ENCODE measurements around the gene SRM. TPM values are rescaled to one million over a fixed set of nuclear protein-coding genes. Genes with fewer than 3 reads are reported as not detected.
"Not testable (repeated sequence)": the region's sequence is repeated elsewhere in the genome, so short reads cannot be mapped to it uniquely, and the experiment has no call there.

Gene SRM
- total and polyA plus RNA-seq, 4 donors, result 48.9 to 88.7 (median 69.4) TPM

- no peaks in the 10 kb centered on the region for H3K27me3 ChIP-seq (ENCODE audit: control insufficient read depth in 1 of 2, insufficient read depth in 2 of 2, low read length in 1 of 2)
- peaks cover 3 to 13% of the 10 kb centered on the region in 2 donors for H3K36me3 ChIP-seq (ENCODE audit: control insufficient read depth in 1 of 2, insufficient read depth in 2 of 2, low read length in 1 of 2)
- H3K27ac ChIP-seq (ENCODE audit: low read depth in 1 of 2, low read length in 2 of 2), result no peak overlapping the region
- H3K4me1 ChIP-seq (ENCODE audit: control insufficient read depth in 1 of 2, insufficient read depth in 2 of 2, low read length in 2 of 2), result no peaks in the 10 kb centered on the region
- 77 to 86% methylated on average over 11 of the region's 11 CpGs for WGBS, 2 donors
- ATAC-seq (ENCODE audit: low FRiP score) (no peak), DNase-seq (peak in 1 of 2 donors; percentile 73)
- no peak overlapping the region for H3K4me3 ChIP-seq (ENCODE audit: low read length in 2 of 2)
- intact Hi-C loops (cut with DNase I), result no loop called here
- H3K9me3 ChIP-seq (ENCODE audit: control insufficient read depth, low read length), result no peaks in the 10 kb centered on the region
Measured at GRCh38 chr1:11070876-11071275, 11.1 kb upstream of the SRM start.

GRCh38 chr1:11068600-11069473 lies 9.0 kb upstream of the SRM start:
- 91 to 94% methylated on average over 17 of the region's 17 CpGs for WGBS, 2 donors

GRCh38 chr1:11067716-11068599 lies 8.1 kb upstream of the SRM start:
- Histone ChIP-seq H3K36me3 (ENCODE audit: control insufficient read depth in 1 of 2, insufficient read depth in 2 of 2, low read length in 1 of 2) (peaks cover 0 to 15% of the 10 kb centered on the region in 2 donors), H3K9me3 (ENCODE audit: control insufficient read depth, low read length) (no peaks in the 10 kb centered on the region), H3K27me3 (ENCODE audit: control insufficient read depth in 1 of 2, insufficient read depth in 2 of 2, low read length in 1 of 2) (no peaks in the 10 kb centered on the region), H3K4me1 (ENCODE audit: control insufficient read depth in 1 of 2, insufficient read depth in 2 of 2, low read length in 2 of 2) (no peaks in the 10 kb centered on the region), H3K4me3 (ENCODE audit: low read length in 2 of 2) (no peak overlapping the region), H3K27ac (ENCODE audit: low read depth in 1 of 2, low read length in 2 of 2) (no peak overlapping the region)
- ATAC-seq (ENCODE audit: low FRiP score), result no peak
- DNase-seq, result peak in 1 of 2 donors; percentile 45
- intact Hi-C loops (cut with DNase I), result no loop called here
- 86 to 87% methylated on average over 18 of the region's 18 CpGs for WGBS, 2 donors

More at GRCh38 chr1:11068600-11069473, 9.0 kb upstream of the SRM start:
- intact Hi-C loops (cut with DNase I), result no loop called here
- Histone ChIP-seq H3K27me3 (ENCODE audit: control insufficient read depth in 1 of 2, insufficient read depth in 2 of 2, low read length in 1 of 2) (no peaks in the 10 kb centered on the region), H3K27ac (ENCODE audit: low read depth in 1 of 2, low read length in 2 of 2) (no peak overlapping the region), H3K4me3 (ENCODE audit: low read length in 2 of 2) (no peak overlapping the region), H3K36me3 (ENCODE audit: control insufficient read depth in 1 of 2, insufficient read depth in 2 of 2, low read length in 1 of 2) (peaks cover 0 to 16% of the 10 kb centered on the region in 2 donors), H3K4me1 (ENCODE audit: control insufficient read depth in 1 of 2, insufficient read depth in 2 of 2, low read length in 2 of 2) (no peaks in the 10 kb centered on the region), H3K9me3 (ENCODE audit: control insufficient read depth, low read length) (no peaks in the 10 kb centered on the region)
- ATAC-seq (ENCODE audit: low FRiP score) (no peak), DNase-seq (peak in 1 of 2 donors; percentile 31)

GRCh38 chr1:11065796-11066195 lies 6.0 kb upstream of the SRM start:
- H3K4me1 ChIP-seq (ENCODE audit: control insufficient read depth in 1 of 2, insufficient read depth in 2 of 2, low read length in 2 of 2), result no peaks in the 10 kb centered on the region
- intact Hi-C loops (cut with DNase I), result no loop called here
- no peaks in the 10 kb centered on the region for H3K27me3 ChIP-seq (ENCODE audit: control insufficient read depth in 1 of 2, insufficient read depth in 2 of 2, low read length in 1 of 2)

DNA sequence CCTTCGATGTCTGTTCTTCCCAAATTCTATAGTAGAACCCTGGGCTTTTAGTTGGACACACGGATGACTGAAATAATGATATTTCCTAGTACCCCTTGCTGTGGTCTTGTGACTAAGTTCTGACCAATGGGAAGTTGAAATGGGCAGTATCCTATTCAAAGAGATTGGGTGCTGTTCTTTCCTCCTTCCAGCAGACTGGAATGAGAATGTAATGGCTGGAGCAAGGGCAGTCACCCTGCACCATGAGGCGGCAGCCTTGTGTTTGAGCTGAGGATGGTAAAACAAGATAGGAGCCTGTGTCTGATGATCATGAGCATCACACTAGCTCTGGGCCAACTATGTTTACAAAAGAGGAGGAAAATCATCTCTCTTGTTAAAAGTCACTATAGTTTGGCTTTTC lies 5.1 kb upstream of the SRM start:
- Histone ChIP-seq H3K9me3 (ENCODE audit: control insufficient read depth, low read length) (no peaks in the 10 kb centered on the region), H3K27me3 (ENCODE audit: control insufficient read depth in 1 of 2, insufficient read depth in 2 of 2, low read length in 1 of 2) (no peaks in the 10 kb centered on the region), H3K4me3 (ENCODE audit: low read length in 2 of 2) (no peak overlapping the region), H3K36me3 (ENCODE audit: control insufficient read depth in 1 of 2, insufficient read depth in 2 of 2, low read length in 1 of 2) (peaks cover 0 to 15% of the 10 kb centered on the region in 2 donors), H3K27ac (ENCODE audit: low read depth in 1 of 2, low read length in 2 of 2) (no peak overlapping the region), H3K4me1 (ENCODE audit: control insufficient read depth in 1 of 2, insufficient read depth in 2 of 2, low read length in 2 of 2) (no peaks in the 10 kb centered on the region)
- intact Hi-C loops (cut with DNase I), result no loop called here
- 95 to 96% methylated on average over 3 of the region's 3 CpGs for WGBS, 2 donors
- DNase-seq, result no peak
- ATAC-seq (ENCODE audit: low FRiP score), result no peak

More at GRCh38 chr1:11065796-11066195, 6.0 kb upstream of the SRM start:
- DNase-seq, result no peak
- no peak overlapping the region for H3K4me3 ChIP-seq (ENCODE audit: low read length in 2 of 2)
- ATAC-seq (ENCODE audit: low FRiP score), result no peak
- no peak overlapping the region for H3K27ac ChIP-seq (ENCODE audit: low read depth in 1 of 2, low read length in 2 of 2)
- WGBS, 2 donors, result 99 to 100% methylated on average over 1 of the region's 1 CpG
- peaks cover 0 to 15% of the 10 kb centered on the region in 2 donors for H3K36me3 ChIP-seq (ENCODE audit: control insufficient read depth in 1 of 2, insufficient read depth in 2 of 2, low read length in 1 of 2)
- H3K9me3 ChIP-seq (ENCODE audit: control insufficient read depth, low read length), result no peaks in the 10 kb centered on the region

GRCh38 chr1:11063937-11064537 lies 4.2 kb upstream of the SRM start:
- H3K9me3 ChIP-seq (ENCODE audit: control insufficient read depth, low read length); H3K4me1 ChIP-seq (ENCODE audit: control insufficient read depth in 1 of 2, insufficient read depth in 2 of 2, low read length in 2 of 2); H3K36me3 ChIP-seq (ENCODE audit: control insufficient read depth in 1 of 2, insufficient read depth in 2 of 2, low read length in 1 of 2); H3K27ac ChIP-seq (ENCODE audit: low read depth in 1 of 2, low read length in 2 of 2); H3K4me3 ChIP-seq (ENCODE audit: low read length in 2 of 2); H3K27me3 ChIP-seq (ENCODE audit: control insufficient read depth in 1 of 2, insufficient read depth in 2 of 2, low read length in 1 of 2); ATAC-seq (ENCODE audit: low FRiP score); intact Hi-C loops (cut with DNase I): not testable (repeated sequence)
- peak in 1 of 2 donors; percentile 46 for DNase-seq
- 89 to 90% methylated on average over 17 to 18 of the region's 18 CpGs for WGBS, 2 donors

DNA sequence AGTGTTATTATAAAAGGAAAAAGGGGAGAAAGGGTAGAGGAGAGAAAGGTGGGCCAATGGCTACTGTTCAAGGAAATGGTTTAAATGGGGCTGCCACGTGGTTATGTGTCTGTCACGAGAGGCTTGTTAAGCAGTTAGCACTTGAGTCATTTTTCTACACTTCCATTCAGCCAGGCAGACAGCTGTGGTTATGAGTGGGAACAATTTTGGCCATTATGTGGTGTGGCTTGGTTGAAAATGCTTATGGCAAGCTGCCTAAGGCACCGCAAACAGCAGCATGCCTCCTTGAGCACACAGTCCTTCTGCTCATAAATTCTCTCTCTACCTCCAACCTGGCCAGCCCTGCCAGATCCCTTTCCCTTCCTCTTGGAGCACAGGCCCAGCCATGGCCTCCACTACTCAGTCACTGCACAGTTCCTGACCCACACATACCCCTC lies 3.2 kb upstream of the SRM start:
- intact Hi-C loops (cut with DNase I), result no loop called here
- H3K36me3 ChIP-seq (ENCODE audit: control insufficient read depth in 1 of 2, insufficient read depth in 2 of 2, low read length in 1 of 2), result peaks cover 0 to 5% of the 10 kb centered on the region in 2 donors
- no peak overlapping the region for H3K4me3 ChIP-seq (ENCODE audit: low read length in 2 of 2)
- H3K9me3 ChIP-seq (ENCODE audit: control insufficient read depth, low read length), result no peaks in the 10 kb centered on the region
- DNase-seq (peak in 1 of 2 donors; percentile 16), ATAC-seq (ENCODE audit: low FRiP score) (no peak)
- no peaks in the 10 kb centered on the region for H3K27me3 ChIP-seq (ENCODE audit: control insufficient read depth in 1 of 2, insufficient read depth in 2 of 2, low read length in 1 of 2)
- no peaks in the 10 kb centered on the region for H3K4me1 ChIP-seq (ENCODE audit: control insufficient read depth in 1 of 2, insufficient read depth in 2 of 2, low read length in 2 of 2)
- 68 to 73% methylated on average over 3 of the region's 3 CpGs for whole genome bisulfite sequencing, 2 donors
- no peak overlapping the region for H3K27ac ChIP-seq (ENCODE audit: low read depth in 1 of 2, low read length in 2 of 2)

DNA sequence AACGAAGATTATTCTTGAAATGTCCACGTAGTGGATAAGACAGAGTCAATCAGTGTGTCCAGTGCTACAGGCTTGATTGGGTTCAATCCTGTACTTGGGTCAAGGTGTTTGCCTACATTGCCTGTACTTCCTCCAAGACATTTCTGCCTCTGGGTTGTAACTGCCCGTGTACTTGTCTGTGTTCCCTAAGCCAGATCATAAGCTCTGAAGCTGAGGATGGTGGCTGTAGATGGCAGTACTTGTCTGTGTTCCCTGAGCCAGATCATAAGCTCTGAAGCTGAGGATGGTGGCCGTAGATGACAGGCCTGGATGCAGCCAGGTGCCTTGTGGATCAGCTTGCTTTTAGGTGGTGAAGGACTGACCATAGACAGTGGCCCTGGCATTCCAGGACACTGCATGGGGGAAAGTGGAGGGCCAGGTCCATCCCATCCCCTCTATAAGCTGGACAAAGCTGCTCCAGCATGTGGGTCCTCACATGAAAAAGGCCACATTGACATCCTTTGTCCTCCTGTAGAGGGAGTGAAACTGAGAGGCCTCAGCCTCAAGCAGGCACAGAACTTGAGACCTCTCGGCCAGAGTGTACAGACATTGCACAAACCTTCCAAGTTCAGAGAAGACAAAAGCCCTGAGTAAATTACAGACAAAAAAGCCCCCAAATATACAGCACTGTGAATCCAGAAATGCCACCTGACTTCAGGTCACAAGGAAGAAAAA lies 2.0 kb upstream of the SRM start:
- intact Hi-C loops (cut with DNase I), result no loop called here
- 59 to 62% methylated on average over 5 of the region's 5 CpGs for WGBS, 2 donors
- DNase-seq, result peak in 1 of 2 donors; percentile 33
- H3K27ac ChIP-seq (ENCODE audit: low read depth in 1 of 2, low read length in 2 of 2), result no peak overlapping the region
- H3K36me3 ChIP-seq (ENCODE audit: control insufficient read depth in 1 of 2, insufficient read depth in 2 of 2, low read length in 1 of 2), result peaks cover 0 to 5% of the 10 kb centered on the region in 2 donors
- no peaks in the 10 kb centered on the region for H3K27me3 ChIP-seq (ENCODE audit: control insufficient read depth in 1 of 2, insufficient read depth in 2 of 2, low read length in 1 of 2)
- H3K9me3 ChIP-seq (ENCODE audit: control insufficient read depth, low read length), result no peaks in the 10 kb centered on the region
- no peaks in the 10 kb centered on the region for H3K4me1 ChIP-seq (ENCODE audit: control insufficient read depth in 1 of 2, insufficient read depth in 2 of 2, low read length in 2 of 2)
- no peak overlapping the region for H3K4me3 ChIP-seq (ENCODE audit: low read length in 2 of 2)
- ATAC-seq (ENCODE audit: low FRiP score), result no peak

All from aorta (tissue), 5 donors.